H1 (cell line): ENCODE results near the gene DOCK3. TPM values are rescaled to one million over a fixed set of nuclear protein-coding genes. Genes with fewer than 3 reads are reported as not detected.

Source experiments
- CTCF ChIA-PET: fragments of 300-600 bp; sonication (Branson Sonifier 250); formaldehyde crosslinking; loops from one replicate; lab custom pipeline; 2021; ENCODE audit not compliant: partially characterized antibody; lab: Charles Lee
- POLR2A ChIA-PET: fragments of 300-600 bp; sonication (Branson Sonifier 250); formaldehyde crosslinking; loops from one replicate; lab custom pipeline; 2021; ENCODE audit warnings: inconsistent platforms; ENCODE audit not compliant: partially characterized antibody; lab: Charles Lee
- DNase-seq, 2 experiments: peaks; one replicate each; pipeline versions ENCODE4 v3.0.0 to v3.0.0-alpha.2; 2010 to 2022; ENCODE audit warnings: low spot score in 2 of 2, low read depth in 1 of 2, mixed read lengths in 1 of 2
- FAIRE-seq: peaks from 2 replicates; lab custom pipeline; 2011; peaks lifted over from hg19 to GRCh38; lab: Jason Lieb, UNC
- H2AFZ ChIP-seq: 2 replicates; pipeline ENCODE4 v1.8.1; 2012; ENCODE audit warnings: low read length, inconsistent platforms
- H2AK5ac ChIP-seq: 2 replicates; pipeline ENCODE4 v1.6.1; 2013; ENCODE audit warnings: low read depth, low read length
- H2BK120ac ChIP-seq: replicated peaks from 2 replicates; pipeline ENCODE3; 2013; ENCODE audit warnings: low read depth, low read length, inconsistent platforms
- H2BK12ac ChIP-seq: 2 replicates; pipeline ENCODE4 v1.6.1; 2013; ENCODE audit warnings: low read depth, low read length
- H2BK15ac ChIP-seq: 2 replicates; pipeline ENCODE4 v1.6.1; 2013; ENCODE audit warnings: low read length
- H2BK20ac ChIP-seq: 2 replicates; pipeline ENCODE4 v1.6.1; 2013; ENCODE audit warnings: low read length
- H2BK5ac ChIP-seq: 2 replicates; pipeline ENCODE4 v1.6.1; 2013; ENCODE audit warnings: low read depth, low read length
- H3K14ac ChIP-seq: 2 replicates; pipeline ENCODE4 v1.6.1; 2013; ENCODE audit warnings: inconsistent platforms; ENCODE audit not compliant: insufficient read length
- H3K18ac ChIP-seq: 2 replicates; pipeline ENCODE4 v1.6.1; 2013; ENCODE audit warnings: low read length; ENCODE audit errors: extremely low read depth
- H3K23ac ChIP-seq: 2 replicates; pipeline ENCODE4 v1.6.1; 2013; ENCODE audit warnings: inconsistent platforms; ENCODE audit not compliant: insufficient read length
- H3K23me2 ChIP-seq: 2 replicates; pipeline ENCODE4 v1.6.1; 2013; ENCODE audit warnings: low read depth, low read length
- H3K27ac ChIP-seq: 2 replicates; pipeline ENCODE4 v1.6.1; 2011; ENCODE audit warnings: low read depth, low read length, inconsistent platforms
- H3K27me3 ChIP-seq, 4 experiments: replicated peaks in 1 of 4; 1 replicate in 1 of 4; 2 replicates in 3 of 4; pipeline versions ENCODE4 v1.6.1 to v1.8.1; 2011 to 2013; ENCODE audit warnings: low read length in 3 of 4, mild to moderate bottlenecking in 3 of 4, inconsistent platforms in 2 of 4, mixed read lengths in 2 of 4, moderate library complexity in 1 of 4; ENCODE audit not compliant: control insufficient read depth in 3 of 4, insufficient read depth in 3 of 4; ENCODE audit errors: extremely low read depth in 1 of 4
- H3K36me3 ChIP-seq, 4 experiments: 2 replicates each; pipeline versions ENCODE4 v1.6.1 to v1.8.1; 2011 to 2013; ENCODE audit warnings: mild to moderate bottlenecking in 4 of 4, low read length in 3 of 4, moderate library complexity in 2 of 4, control low read depth in 1 of 4, inconsistent platforms in 1 of 4; ENCODE audit not compliant: insufficient read depth in 4 of 4, control insufficient read depth in 2 of 4
- H3K4ac ChIP-seq: replicated peaks from 2 replicates; pipeline ENCODE3; 2013; ENCODE audit warnings: low read length, low read depth, mixed read lengths, inconsistent platforms; ENCODE audit not compliant: insufficient read length
- H3K4me1 ChIP-seq, 4 experiments: replicated peaks in 1 of 4; 1 replicate in 1 of 4; 2 replicates in 3 of 4; pipeline versions ENCODE4 v1.6.1 to v1.8.1; 2011 to 2013; ENCODE audit warnings: low read length in 3 of 4, inconsistent platforms in 2 of 4, mixed read lengths in 1 of 4; ENCODE audit not compliant: insufficient read depth in 4 of 4, control insufficient read depth in 3 of 4
- H3K4me2 ChIP-seq, 2 experiments: 2 replicates each; pipeline versions ENCODE4 v1.6.1 to v1.8.1; 2011 to 2013; ENCODE audit warnings: low read depth in 2 of 2, low read length in 2 of 2, control low read depth in 1 of 2, inconsistent platforms in 1 of 2, mild to moderate bottlenecking in 1 of 2; ENCODE audit not compliant: insufficient read depth in 1 of 2
- H3K4me3 ChIP-seq, 4 experiments: fragments of 200-600, 300-600 bp in 1 of 4; sonication (generic), shearing (Covaris generic), sonication (Bioruptor Twin) in 1 of 4; 2 replicates each; pipeline versions ENCODE4 v1.5.1 to v1.8.1; 2011 to 2016; ENCODE audit warnings: low read length in 4 of 4, low read depth in 3 of 4, control low read depth in 2 of 4, inconsistent platforms in 2 of 4, mild to moderate bottlenecking in 2 of 4, mixed read lengths in 1 of 4, moderate library complexity in 1 of 4; ENCODE audit not compliant: insufficient read depth in 2 of 4; ENCODE audit errors: extremely low read depth in 1 of 4
- H3K56ac ChIP-seq: replicated peaks from 2 replicates; pipeline ENCODE3; 2013; ENCODE audit warnings: low read depth, mild to moderate bottlenecking, mixed read lengths, low read length, inconsistent platforms; ENCODE audit not compliant: insufficient read length
- H3K79me1 ChIP-seq: 2 replicates; pipeline ENCODE4 v1.6.1; 2013; ENCODE audit warnings: low read depth, low read length, control low read depth
- H3K79me2 ChIP-seq, 2 experiments: 2 replicates each; pipeline versions ENCODE4 v1.6.1 to v1.8.1; 2012 to 2013; ENCODE audit warnings: low read length in 2 of 2, mild to moderate bottlenecking in 2 of 2, inconsistent platforms in 1 of 2; ENCODE audit not compliant: insufficient read depth in 2 of 2, control insufficient read depth in 1 of 2
- H3K9ac ChIP-seq, 4 experiments: replicated peaks in 1 of 4; 1 replicate in 1 of 4; 2 replicates in 3 of 4; pipeline versions ENCODE4 v1.6.1 to v1.8.1; 2011 to 2013; ENCODE audit warnings: low read depth in 3 of 4, low read length in 3 of 4, control low read depth in 2 of 4, mild to moderate bottlenecking in 2 of 4, moderate library complexity in 2 of 4, inconsistent platforms in 1 of 4; ENCODE audit errors: extremely low read depth in 1 of 4
- H3K9me3 ChIP-seq, 2 experiments: 2 replicates each; pipeline versions ENCODE4 v1.6.1 to v1.8.1; 2012 to 2013; ENCODE audit warnings: mild to moderate bottlenecking in 2 of 2, moderate library complexity in 2 of 2, control low read depth in 1 of 2, inconsistent platforms in 1 of 2, low read depth in 1 of 2, low read length in 1 of 2, mixed read lengths in 1 of 2; ENCODE audit not compliant: insufficient read depth in 2 of 2
- H4K20me1 ChIP-seq, 2 experiments: replicated peaks in 1 of 2; 2 replicates each; pipeline versions ENCODE3 to v1.8.1; 2011 to 2013; ENCODE audit warnings: inconsistent platforms in 2 of 2, low read length in 2 of 2, mild to moderate bottlenecking in 1 of 2; ENCODE audit not compliant: insufficient read depth in 2 of 2, control insufficient read depth in 1 of 2
- H4K5ac ChIP-seq: 2 replicates; pipeline ENCODE4 v1.6.1; 2013; ENCODE audit warnings: low read length, low read depth, mixed read lengths, inconsistent platforms; ENCODE audit not compliant: insufficient read length
- H4K8ac ChIP-seq: 2 replicates; pipeline ENCODE4 v1.8.0; 2013; ENCODE audit warnings: mild to moderate bottlenecking, moderate library complexity, low read length, inconsistent platforms; ENCODE audit not compliant: insufficient read depth; ENCODE audit errors: extremely low read depth
- H4K91ac ChIP-seq: replicated peaks from 2 replicates; pipeline ENCODE3; 2013; ENCODE audit warnings: low read length, mixed read lengths, inconsistent platforms; ENCODE audit not compliant: insufficient read length
- BACH1 ChIP-seq: IDR thresholded peaks from 2 replicates; pipeline ENCODE4 v1.6.1; 2012; ENCODE audit warnings: low read length, improper control_type of control experiment
- BCL11A ChIP-seq, 2 experiments: IDR thresholded peaks; one replicate each; pipeline ENCODE4 v1.6.1; 2011; ENCODE audit warnings: low read depth in 2 of 2, low read length in 2 of 2, mild to moderate bottlenecking in 2 of 2
- EZH2 ChIP-seq: fragments of 200-600 bp; sonication (generic); IDR thresholded peaks from 2 replicates; pipeline ENCODE4 v1.7.1; 2012; ENCODE audit warnings: low read depth, mild to moderate bottlenecking, moderate library complexity, low read length, inconsistent platforms; ENCODE audit not compliant: severe bottlenecking
- WGBS, 2 experiments: shearing (Covaris generic) in 1 of 2; methylation state at CpG; one replicate each; pipeline versions ENCODE4 v1.1.6 to v1.1.7; 2013 to 2015; ENCODE audit warnings: low lambda C conversion rate in 2 of 2, mixed read lengths in 2 of 2, inconsistent platforms in 1 of 2, low coverage in 1 of 2, missing lambda C conversion rate in 1 of 2; ENCODE audit not compliant: insufficient replicate concordance in 2 of 2, insufficient coverage in 1 of 2, insufficient read length in 1 of 2; ENCODE audit errors: extremely low coverage in 1 of 2, missing lambda C conversion rate in 1 of 2; 5-methylcytosine and 5-hydroxymethylcytosine counted together
- polyA plus RNA-seq, 7 experiments: library from polyadenylated mRNA; depleted of rRNA in 3 of 7; stranded (reverse) in 5 of 7; unstranded in 2 of 7; fragments of >200 nt in 5 of 7; fragments of 200-250 nt in 2 of 7; gene quantifications; 1 replicate in 5 of 7; 2 replicates in 1 of 7; 4 replicates in 1 of 7; pipeline versions ENCODE4 v1.2.1 to v1.2.3, GENCODE V29; 2011 to 2013; ENCODE audit warnings: missing spikeins in 2 of 7, mixed read lengths in 2 of 7
- total RNA-seq: library from RNA; stranded (reverse); fragmentation: NEBNext Ultra II Directional; extraction: Animal tissue kit (Norgen Biotek cat#: 25700); gene quantifications from 2 replicates; pipeline ENCODE4 v1.2.1, GENCODE V29; 2021

DOCK3 gene
- total and polyA plus RNA-seq, 2 of the 8 experiments (the other 6 are each of a cell fraction or from before 2014, with no cell fraction given): 2.7 to 5.0 TPM

DNA sequence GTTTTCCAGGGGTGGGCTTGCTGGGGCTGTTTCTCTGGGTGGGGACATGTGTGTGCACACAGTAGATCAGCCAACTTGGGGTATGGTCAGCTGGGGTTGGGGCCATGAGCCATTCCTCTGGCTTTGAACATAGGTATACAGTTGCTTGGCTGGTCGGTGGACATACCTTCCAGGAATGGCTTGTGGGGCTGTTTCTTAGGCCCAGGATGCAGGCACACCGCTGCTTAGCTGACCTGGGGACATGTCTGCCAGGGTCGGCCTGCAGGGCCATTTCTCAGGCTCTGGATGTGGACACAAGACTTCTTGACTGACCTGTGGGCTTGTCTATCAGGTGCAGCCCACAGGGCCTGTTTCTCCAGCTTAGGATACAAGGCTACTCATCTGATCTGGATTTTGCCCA is 130.6 kb downstream of the DOCK3 start:
- H2BK15ac ChIP-seq: no peak overlapping the region
- H4K8ac ChIP-seq: no peak overlapping the region
- no peak overlapping the region for H3K14ac ChIP-seq
- FAIRE-seq (no peak), DNase-seq (no peak)
- 85% methylated on average over 3 of the region's 3 CpGs; no CpG with 5 or more reads in 1 of the 2 experiments for WGBS, 2 experiments
- H4K20me1 ChIP-seq: no peaks in the 10 kb centered on the region
- H2BK12ac ChIP-seq: 0 out of 2 replicates have a peak overlapping the region, but pooled peaks have one; percentile 12
- no peaks in the 10 kb centered on the region; a peak in 1 of 4 replicates for H3K79me2 ChIP-seq
- POLR2A ChIA-PET: interaction anchor here (2.5 kb wide), 1 partner anchor 13 kb away, joined by 7 read pairs; no protein-coding TSS in a partner anchor
- H2BK20ac ChIP-seq: no peak overlapping the region
- H3K23me2 ChIP-seq: peaks cover 2% of the 10 kb centered on the region; the same call in 1 of the 2 replicates
- CTCF ChIA-PET: interaction anchor here (1.1 to 1.5 kb wide), 4 partner anchors 25 to 190 kb away, joined by 3 read pairs; no protein-coding TSS in a partner anchor
- no peak overlapping the region for H4K5ac ChIP-seq
- TF ChIP-seq BCL11A (IDR thresholded peaks at IDR 0.05; ENCODE audit: low read depth in 2 of 2, low read length in 2 of 2): no peak
- no peak for TF ChIP-seq BACH1
- no peak for TF ChIP-seq EZH2
- peak overlapping the region; percentile 9 for H3K56ac ChIP-seq
- peaks cover 3 to 14% of the 10 kb centered on the region in 2 experiments for H3K9me3 ChIP-seq
- H3K79me1 ChIP-seq: no peaks in the 10 kb centered on the region
- H2BK5ac ChIP-seq: no peak overlapping the region
- no peak overlapping the region for H3K27ac ChIP-seq
- H2AFZ ChIP-seq: no peak overlapping the region
- no peak overlapping the region for H3K23ac ChIP-seq
- H3K4me2 ChIP-seq: no peak overlapping the region
- H3K27me3 ChIP-seq: no peaks in the 10 kb centered on the region
- H3K4me1 ChIP-seq: peaks cover 0 to 11% (median 2%) of the 10 kb centered on the region in 4 experiments; a peak in 6 of 7 replicates
- H2BK120ac ChIP-seq: no peak overlapping the region
- H3K36me3 ChIP-seq: peaks cover 0 to 5% (median 0%) of the 10 kb centered on the region in 4 experiments; a peak in 1 of 8 replicates
- no peak overlapping the region for H2AK5ac ChIP-seq
- no peak overlapping the region for H4K91ac ChIP-seq
- H3K18ac ChIP-seq: no peak overlapping the region
- H3K9ac ChIP-seq: no peak overlapping the region
- no peak overlapping the region for H3K4me3 ChIP-seq
- H3K4ac ChIP-seq: peak overlapping the region; percentile 39
